ACC112 (cell line): Measurements from ENCODE around the gene HOXA10.

Experiments used
- H2AFZ ChIP-seq: fragments of 200-600 bp; sonication (generic); one replicate; pipeline ENCODE4 v1.6.0; 2017; ENCODE audit warnings: antibody characterized with exemption, low read length; ENCODE audit not compliant: unreplicated experiment
- H3K27ac ChIP-seq: fragments of 200-600 bp; sonication (generic); 2 replicates; pipeline ENCODE4 v1.5.1; 2014; ENCODE audit warnings: low read depth, mild to moderate bottlenecking, antibody characterized with exemption, low read length, moderate library complexity
- H3K27me3 ChIP-seq: fragments of 200-600 bp; sonication (generic); 2 replicates; pipeline ENCODE4 v1.6.1; 2014; ENCODE audit warnings: mild to moderate bottlenecking, antibody characterized with exemption, low read length, moderate library complexity, mixed read lengths; ENCODE audit not compliant: insufficient read depth
- H3K36me3 ChIP-seq: fragments of 200-600 bp; sonication (generic); 2 replicates; pipeline ENCODE4 v1.6.1; 2016; ENCODE audit warnings: mild to moderate bottlenecking, antibody characterized with exemption, low read length, moderate library complexity, mixed read lengths; ENCODE audit not compliant: insufficient read depth
- H3K4me1 ChIP-seq: fragments of 200-600 bp; sonication (generic); one replicate; pipeline ENCODE4 v1.6.1; 2016; ENCODE audit warnings: low read length, mixed read lengths; ENCODE audit not compliant: insufficient read depth, unreplicated experiment, control insufficient read depth
- H3K4me3 ChIP-seq: fragments of 200-600 bp; sonication (generic); 2 replicates; pipeline ENCODE4 v1.5.1; 2014; ENCODE audit warnings: mild to moderate bottlenecking, low read depth, low read length
- H3K79me2 ChIP-seq: fragments of 200-600 bp; sonication (generic); one replicate; pipeline ENCODE4 v1.6.0; 2016; ENCODE audit warnings: low read length; ENCODE audit not compliant: control insufficient read depth, unreplicated experiment, insufficient read depth

Gene HOXA10

DNA sequence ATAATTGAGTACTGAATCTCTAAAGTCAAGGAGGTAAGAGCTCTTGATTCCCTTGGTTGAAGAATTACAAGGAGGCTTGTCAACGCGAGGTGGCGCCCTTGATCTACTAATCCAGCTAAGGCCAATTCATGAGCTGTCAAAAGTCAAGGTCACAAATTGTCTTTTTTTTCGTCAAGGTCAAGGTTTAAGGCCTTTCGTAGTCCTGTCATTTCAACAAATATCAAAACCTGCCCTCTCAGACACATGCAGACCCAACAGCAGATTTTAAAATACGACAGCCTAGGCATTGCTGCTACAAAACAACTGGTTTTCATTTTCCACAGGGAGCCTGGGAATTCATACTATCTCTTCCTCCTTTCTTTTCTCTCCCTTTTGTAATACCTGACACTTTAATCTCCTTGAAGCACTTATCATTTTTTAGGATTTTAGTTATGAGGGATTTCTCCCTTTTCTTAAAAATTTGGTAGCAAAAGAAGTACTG, 22.2 kb upstream of the HOXA10 start:
- H3K27ac ChIP-seq: no peak overlapping the region
- H2AFZ ChIP-seq: no peak overlapping the region
- H3K4me1 ChIP-seq: no peaks in the 10 kb centered on the region
- no peaks in the 10 kb centered on the region for H3K79me2 ChIP-seq
- H3K36me3 ChIP-seq: no peaks in the 10 kb centered on the region
- H3K4me3 ChIP-seq: no peak overlapping the region
- peaks cover 94% of the 10 kb centered on the region for H3K27me3 ChIP-seq

DNA sequence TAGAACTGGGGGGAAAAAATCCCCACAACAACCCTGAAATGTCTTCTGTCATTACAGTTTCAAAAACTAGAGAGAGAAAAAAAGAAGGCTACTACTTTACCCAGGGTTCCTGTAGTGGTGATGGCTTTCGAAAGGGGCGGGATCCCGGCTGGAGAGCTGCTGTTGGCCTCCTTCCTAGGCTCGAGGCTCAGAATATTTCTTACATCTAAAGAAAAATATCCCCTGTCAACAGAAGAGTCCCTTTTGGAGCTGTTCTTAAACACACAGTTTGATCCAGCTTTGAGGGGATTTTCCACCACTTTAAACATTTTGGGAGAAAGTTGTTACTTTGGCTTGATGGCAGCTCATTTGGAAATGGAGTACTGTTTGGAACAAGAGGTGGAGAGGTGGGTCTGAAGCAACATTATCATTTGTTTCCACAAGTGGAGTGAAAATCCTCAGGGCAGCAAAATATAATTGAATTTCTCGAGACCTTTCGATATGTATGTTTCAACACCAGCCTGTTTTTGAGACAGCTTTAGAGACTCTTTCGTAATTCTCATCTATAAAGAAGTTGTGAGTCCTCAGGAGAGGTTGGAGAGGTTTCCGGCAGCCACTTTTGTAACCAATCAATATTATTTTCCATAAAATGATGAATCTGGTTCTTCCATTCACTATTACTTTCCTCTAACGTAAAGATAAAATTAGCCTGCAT, 20.7 kb upstream of the HOXA10 start:
- Histone ChIP-seq H2AFZ (no peak overlapping the region), H3K4me1 (no peaks in the 10 kb centered on the region), H3K4me3 (no peak overlapping the region), H3K27ac (no peak overlapping the region), H3K27me3 (peaks cover 95% of the 10 kb centered on the region), H3K36me3 (no peaks in the 10 kb centered on the region), H3K79me2 (no peaks in the 10 kb centered on the region)

DNA sequence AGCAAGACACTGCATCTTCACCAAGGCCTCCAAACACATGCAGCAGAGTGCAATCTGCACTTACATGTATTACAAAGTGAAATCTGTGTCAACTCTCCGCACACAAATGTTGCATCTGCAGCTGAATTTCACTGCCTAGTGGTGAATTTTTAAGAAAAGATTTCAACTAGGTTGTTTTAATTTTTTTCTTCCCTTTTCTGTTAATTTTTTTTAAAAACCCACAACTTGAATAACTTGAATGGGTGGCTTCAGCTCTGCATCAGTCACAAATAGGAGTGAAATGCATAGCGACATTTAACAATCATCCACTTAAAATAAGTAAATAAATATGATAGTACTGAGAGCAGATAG, 19.9 kb upstream of the HOXA10 start:
- Histone ChIP-seq H2AFZ (no peak overlapping the region), H3K4me3 (no peak overlapping the region), H3K36me3 (no peaks in the 10 kb centered on the region), H3K27me3 (peaks cover 98% of the 10 kb centered on the region), H3K79me2 (no peaks in the 10 kb centered on the region), H3K27ac (no peak overlapping the region), H3K4me1 (no peaks in the 10 kb centered on the region)

DNA sequence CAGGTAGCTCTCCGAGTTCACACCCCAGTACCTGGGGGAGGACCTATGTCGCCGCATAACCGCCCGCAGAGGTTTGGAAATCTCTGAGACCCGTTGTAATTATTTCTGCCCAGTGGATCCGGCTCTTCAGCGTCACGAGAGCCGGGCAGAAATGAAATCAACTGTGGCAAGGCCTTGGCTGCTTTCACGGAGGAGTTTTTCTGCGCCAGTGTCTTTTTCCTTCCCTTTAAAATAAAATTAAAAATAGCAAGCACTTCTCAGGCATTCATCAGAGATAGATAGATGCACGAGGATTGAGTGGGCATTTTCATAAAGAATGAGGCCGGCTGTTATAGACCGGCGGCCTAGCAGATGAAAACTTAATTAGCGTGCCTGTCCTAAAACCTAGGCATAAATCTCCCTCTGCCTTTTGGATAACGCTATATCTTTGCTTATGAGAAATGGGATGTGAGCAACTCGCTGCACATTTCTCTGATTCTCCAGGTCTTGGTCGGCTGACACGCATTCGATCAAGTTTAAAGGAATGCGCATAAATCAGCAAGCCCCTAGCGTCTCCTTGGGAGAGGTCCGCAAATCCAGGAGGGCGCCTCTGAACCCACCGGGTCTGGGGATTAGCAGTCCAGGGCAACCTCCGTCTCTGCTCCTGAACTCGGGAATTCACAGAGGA, 19.3 kb upstream of the HOXA10 start:
- peak overlapping the region; percentile 32 for H2AFZ ChIP-seq
- H3K4me1 ChIP-seq: no peaks in the 10 kb centered on the region
- no peaks in the 10 kb centered on the region for H3K36me3 ChIP-seq
- peak overlapping the region; percentile 69 for H3K4me3 ChIP-seq
- no peaks in the 10 kb centered on the region for H3K79me2 ChIP-seq
- no peak overlapping the region for H3K27ac ChIP-seq
- H3K27me3 ChIP-seq: peaks cover 98% of the 10 kb centered on the region

DNA sequence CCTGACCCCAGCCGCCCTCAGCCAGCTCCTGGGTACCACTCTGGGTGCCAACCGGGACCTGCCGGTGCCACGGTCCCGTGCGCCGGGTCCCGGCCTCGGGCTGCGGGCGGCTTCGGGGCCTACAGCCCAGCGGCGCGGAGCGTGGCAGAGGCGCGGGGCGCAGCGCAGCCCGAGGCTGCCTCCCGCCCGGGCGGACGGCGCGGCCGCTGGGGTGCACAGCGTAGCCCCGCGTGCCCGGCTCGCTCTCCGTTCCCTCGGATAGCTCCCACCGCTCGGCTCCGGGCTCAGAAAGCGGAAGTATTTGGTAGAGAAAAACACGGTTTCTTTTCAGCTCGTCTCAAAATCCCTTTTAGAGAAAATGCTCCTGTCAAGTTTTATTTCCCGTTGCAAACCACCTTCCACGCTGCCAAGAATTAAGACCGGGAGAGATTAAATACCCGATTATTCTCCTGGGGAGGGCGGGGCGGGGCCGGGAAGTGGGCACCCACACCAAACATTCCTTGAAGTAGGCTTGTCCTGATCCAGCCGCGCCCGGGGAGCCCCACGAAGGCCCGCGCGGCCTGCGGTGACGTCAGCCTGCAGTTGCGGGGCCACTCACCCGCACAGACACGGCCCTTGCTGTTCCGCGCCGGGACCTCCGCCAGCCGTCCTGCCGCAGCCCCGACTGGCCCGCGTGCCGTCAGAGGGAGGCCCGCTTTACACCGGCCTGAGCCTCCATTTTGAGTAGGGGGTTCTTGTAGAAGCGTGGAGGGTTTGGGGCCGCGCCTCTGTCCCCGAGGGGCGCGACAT, 18.6 kb upstream of the HOXA10 start:
- Histone ChIP-seq H3K27me3 (peaks cover 98% of the 10 kb centered on the region), H3K36me3 (no peaks in the 10 kb centered on the region), H3K4me1 (no peaks in the 10 kb centered on the region), H3K4me3 (peak overlapping the region; percentile 69), H2AFZ (peak overlapping the region; percentile 32), H3K27ac (no peak overlapping the region), H3K79me2 (no peaks in the 10 kb centered on the region)

DNA sequence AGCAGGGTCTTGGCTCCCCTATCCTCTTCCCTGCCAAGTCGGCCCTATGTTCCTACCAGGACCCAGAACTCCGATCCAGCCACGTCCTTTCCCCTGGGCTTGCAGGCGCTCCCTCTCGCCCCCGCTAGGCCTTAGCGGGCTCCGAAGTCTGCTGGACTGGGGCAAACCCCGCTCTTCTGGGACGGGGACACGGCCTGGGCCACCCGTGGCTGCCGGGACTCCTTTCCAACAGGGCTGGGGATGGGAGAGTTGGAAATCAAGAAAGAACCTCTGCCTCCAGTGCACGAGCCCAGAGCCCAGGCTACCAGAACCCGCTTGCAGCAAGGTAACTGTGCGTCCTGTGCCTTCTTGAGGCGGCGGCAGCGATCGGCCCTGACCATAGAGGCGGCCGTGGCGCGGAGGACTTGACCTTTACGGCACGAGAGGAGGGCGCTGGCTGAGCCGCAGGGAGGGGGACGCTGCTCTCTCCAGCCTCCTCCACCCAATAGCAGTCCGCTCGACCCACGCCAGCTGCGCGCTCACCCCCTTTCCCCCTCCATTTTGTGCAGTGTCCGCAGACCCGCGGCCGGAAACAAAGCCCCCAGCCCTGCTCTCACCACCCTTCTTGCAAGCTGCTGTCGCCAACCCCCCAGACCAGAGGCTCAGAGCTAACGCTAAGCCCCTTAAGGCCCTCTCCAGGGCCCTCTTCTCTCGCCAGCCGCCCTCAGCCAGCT, 17.9 kb upstream of the HOXA10 start:
- Histone ChIP-seq H2AFZ (no peak overlapping the region), H3K36me3 (no peaks in the 10 kb centered on the region), H3K79me2 (no peaks in the 10 kb centered on the region), H3K27ac (no peak overlapping the region), H3K4me1 (no peaks in the 10 kb centered on the region), H3K27me3 (peaks cover 98% of the 10 kb centered on the region), H3K4me3 (peak overlapping the region; percentile 69)

DNA sequence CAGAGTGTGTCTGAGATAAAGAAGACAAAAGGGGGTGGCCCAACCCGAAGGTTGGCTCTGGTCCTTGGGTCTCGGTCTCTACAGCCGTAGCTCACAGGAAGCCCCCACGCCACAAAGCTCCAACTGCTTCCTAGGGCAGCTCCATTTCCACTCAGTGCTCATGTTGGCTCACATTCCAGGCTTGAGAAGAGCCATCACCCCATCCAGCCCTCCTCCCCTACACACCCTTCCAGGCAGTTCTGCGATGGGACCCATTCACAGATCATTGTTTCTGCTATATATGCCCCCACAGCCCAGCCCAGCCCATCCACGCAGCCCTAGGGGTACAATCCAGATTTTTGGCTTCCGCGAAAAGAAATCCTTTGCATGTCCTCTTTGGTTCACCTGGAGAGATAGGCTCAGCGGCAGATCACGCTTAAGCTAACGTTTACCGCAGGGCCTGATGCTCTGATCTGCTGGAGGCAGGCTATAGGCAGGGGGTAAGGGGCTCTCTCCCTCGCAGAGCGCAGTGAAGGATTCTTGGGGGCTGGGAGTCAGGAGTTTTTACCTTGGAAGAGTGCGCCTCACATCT, 17.1 kb upstream of the HOXA10 start:
- H3K4me1 ChIP-seq: no peaks in the 10 kb centered on the region
- no peaks in the 10 kb centered on the region for H3K36me3 ChIP-seq
- H3K27me3 ChIP-seq: peaks cover 98% of the 10 kb centered on the region
- no peak overlapping the region for H3K4me3 ChIP-seq
- no peak overlapping the region for H3K27ac ChIP-seq
- H2AFZ ChIP-seq: no peak overlapping the region
- H3K79me2 ChIP-seq: no peaks in the 10 kb centered on the region

DNA sequence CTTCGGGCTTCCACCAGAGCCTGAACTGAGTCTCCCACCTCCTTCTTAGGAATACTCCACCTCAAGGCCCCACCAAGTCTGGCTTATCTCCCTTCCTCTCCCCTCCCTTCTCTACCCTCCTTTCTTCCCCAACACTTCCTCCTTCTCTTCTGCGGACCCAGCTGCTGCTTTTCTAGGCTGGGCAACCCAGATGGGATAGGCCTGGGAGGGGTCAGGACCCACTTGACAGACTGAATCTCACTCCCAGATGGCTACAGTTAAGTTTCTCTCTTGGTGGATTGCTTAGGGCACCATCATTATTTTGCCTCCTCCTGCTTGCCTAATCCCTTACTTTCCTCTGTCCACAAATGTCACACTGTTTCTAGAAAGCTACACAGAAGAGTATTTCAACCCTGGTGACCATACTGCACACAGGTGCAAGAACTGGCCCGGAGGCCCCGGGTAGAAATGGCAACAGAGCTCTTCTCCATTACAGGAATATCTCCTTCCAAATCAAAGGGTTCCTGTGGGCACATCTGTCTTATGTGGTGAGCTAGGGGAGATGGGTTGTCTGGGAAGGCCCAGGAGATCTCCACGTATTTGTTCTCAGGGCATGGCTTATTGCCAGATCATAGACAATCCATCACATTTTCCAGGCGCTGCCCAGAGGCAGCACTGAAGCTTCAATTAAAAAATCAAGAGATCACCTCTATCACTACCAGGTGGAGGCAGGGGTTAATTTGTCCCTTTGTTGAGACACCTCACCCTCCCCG, 16.1 kb upstream of the HOXA10 start:
- Histone ChIP-seq H3K4me3 (no peak overlapping the region), H2AFZ (no peak overlapping the region), H3K27ac (no peak overlapping the region), H3K79me2 (no peaks in the 10 kb centered on the region), H3K4me1 (no peaks in the 10 kb centered on the region), H3K36me3 (no peaks in the 10 kb centered on the region), H3K27me3 (peaks cover 100% of the 10 kb centered on the region)

DNA sequence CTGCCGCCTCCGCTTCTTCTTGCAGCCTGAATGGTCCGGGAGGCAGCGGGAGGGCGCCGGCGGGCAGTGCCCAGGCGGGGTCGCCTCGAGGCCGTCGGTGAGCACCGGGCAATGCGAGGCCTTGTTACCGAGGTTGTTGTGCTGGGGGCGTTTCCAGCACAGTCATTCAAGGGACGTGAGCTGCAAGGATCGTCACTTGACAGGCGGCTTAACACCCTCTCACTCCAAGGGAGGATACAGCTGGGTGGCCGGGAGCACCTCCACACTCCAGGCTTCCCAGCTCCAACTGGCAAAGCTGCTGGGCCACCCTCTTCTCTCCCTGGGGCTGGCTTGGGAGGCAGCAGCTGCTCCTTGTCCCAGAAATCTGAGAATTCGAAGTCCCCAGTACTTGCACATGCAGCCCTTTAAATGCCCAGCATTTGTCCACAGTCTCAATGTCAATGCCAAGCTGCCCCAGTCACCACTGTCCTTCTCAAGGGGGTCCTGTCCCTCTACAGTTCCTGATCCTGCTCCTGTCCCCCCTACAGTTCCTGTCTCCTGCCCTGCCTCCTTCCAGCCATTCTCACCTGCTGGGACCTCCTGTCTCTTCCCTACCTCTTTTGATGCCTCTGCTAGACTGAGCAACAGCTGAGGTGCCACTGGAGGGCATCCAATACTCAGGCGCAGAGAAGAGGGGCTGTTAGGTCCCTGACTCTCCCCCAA, 15.3 kb upstream of the HOXA10 start:
- Histone ChIP-seq H3K79me2 (no peaks in the 10 kb centered on the region), H3K27me3 (peaks cover 100% of the 10 kb centered on the region), H2AFZ (no peak overlapping the region), H3K36me3 (no peaks in the 10 kb centered on the region), H3K27ac (no peak overlapping the region), H3K4me1 (no peaks in the 10 kb centered on the region), H3K4me3 (no peak overlapping the region)
